IMR-90 (cell line): ENCODE results near the gene CDH13. TPM values are rescaled to one million over a fixed set of nuclear protein-coding genes. Genes with fewer than 3 reads are reported as not detected.

Source experiments
- ATAC-seq: fragments of 200-7000 bp; cut with Tn5 transposase; 2 replicates; pipeline ENCODE4 v1.9.1; 2020; ENCODE audit warnings: low read depth, mild to moderate bottlenecking, moderate library complexity
- BruUV-seq: library from RNA; stranded (reverse); fragments of 400-500 nt; replicated peaks from 2 replicates; lab custom pipeline; 2021; lab: Mats Ljungman, UMichigan
- CTCF ChIA-PET: fragments of 300-600 bp; formaldehyde crosslinking; extraction: SDS; loops from one replicate; lab custom pipeline; 2021; ENCODE audit warnings: antibody characterized with exemption; lab: Yijun Ruan, JAX
- POLR2A ChIA-PET: fragments of 300-600 bp; sonication (Branson Sonifier 250); formaldehyde crosslinking; loops from one replicate; lab custom pipeline; 2022; ENCODE audit warnings: antibody characterized with exemption; ENCODE audit not compliant: unreplicated experiment; lab: Charles Lee
- DNase-seq: peaks from one replicate; pipeline ENCODE4 v3.0.0; 2013
- H2AFZ ChIP-seq: replicated peaks from 2 replicates; pipeline ENCODE3; 2013; ENCODE audit warnings: low read length, mild to moderate bottlenecking; ENCODE audit not compliant: poor library complexity
- H2AK5ac ChIP-seq: 2 replicates; pipeline ENCODE4 v1.6.1; 2013; ENCODE audit warnings: low read depth, low read length, inconsistent platforms
- H2AK9ac ChIP-seq: replicated peaks from 2 replicates; pipeline ENCODE3; 2013; ENCODE audit warnings: mild to moderate bottlenecking, low read depth, low read length, moderate library complexity; ENCODE audit not compliant: poor library complexity
- H2BK120ac ChIP-seq: 2 replicates; pipeline ENCODE4 v1.6.1; 2013; ENCODE audit warnings: low read depth, low read length, inconsistent platforms
- H2BK15ac ChIP-seq: 3 replicates; pipeline ENCODE4 v1.6.1; 2013; ENCODE audit warnings: low read depth, low read length, inconsistent platforms
- H2BK20ac ChIP-seq: 2 replicates; pipeline ENCODE4 v1.6.1; 2013; ENCODE audit warnings: low read depth, mild to moderate bottlenecking, inconsistent platforms, low read length, moderate library complexity
- H2BK5ac ChIP-seq: 2 replicates; pipeline ENCODE4 v1.6.1; 2013; ENCODE audit warnings: mild to moderate bottlenecking, low read depth, low read length, inconsistent platforms; ENCODE audit not compliant: poor library complexity, severe bottlenecking
- H3K14ac ChIP-seq: replicated peaks from 2 replicates; pipeline ENCODE4 v1.6.1; 2013; ENCODE audit warnings: low read depth, low read length, inconsistent platforms
- H3K18ac ChIP-seq: 2 replicates; pipeline ENCODE4 v1.6.1; 2013; ENCODE audit warnings: low read depth, low read length, control low read depth
- H3K23ac ChIP-seq: 2 replicates; pipeline ENCODE4 v1.6.1; 2013; ENCODE audit warnings: low read depth, low read length, inconsistent platforms
- H3K27ac ChIP-seq: 2 replicates; pipeline ENCODE4 v1.5.1; 2013; ENCODE audit warnings: mild to moderate bottlenecking, control low read depth, low read length; ENCODE audit not compliant: insufficient read depth
- H3K27me3 ChIP-seq: 2 replicates; pipeline ENCODE4 v1.6.1; 2013; ENCODE audit warnings: low read length; ENCODE audit not compliant: control insufficient read depth, insufficient read depth
- H3K36me3 ChIP-seq: 2 replicates; pipeline ENCODE4 v1.6.1; 2013; ENCODE audit warnings: low read length, mixed read lengths; ENCODE audit not compliant: control insufficient read depth, insufficient read depth
- H3K4ac ChIP-seq: 2 replicates; pipeline ENCODE4 v1.6.1; 2013; ENCODE audit warnings: low read depth, low read length, inconsistent platforms
- H3K4me1 ChIP-seq: 2 replicates; pipeline ENCODE4 v1.6.1; 2013; ENCODE audit warnings: low read length, mixed read lengths; ENCODE audit not compliant: control insufficient read depth, insufficient read depth
- H3K4me2 ChIP-seq: 2 replicates; pipeline ENCODE4 v1.6.1; 2013; ENCODE audit warnings: low read depth, mild to moderate bottlenecking, control low read depth, low read length, moderate library complexity
- H3K4me3 ChIP-seq: 2 replicates; pipeline ENCODE4 v1.5.1; 2013; ENCODE audit warnings: low read depth, mild to moderate bottlenecking, control low read depth, low read length, moderate library complexity; ENCODE audit not compliant: insufficient read depth
- H3K56ac ChIP-seq: 2 replicates; pipeline ENCODE4 v1.6.1; 2013; ENCODE audit warnings: low read length, inconsistent platforms; ENCODE audit not compliant: insufficient read depth; ENCODE audit errors: extremely low read depth
- H3K79me1 ChIP-seq, 2 experiments: 2 replicates each; pipeline ENCODE4 v1.6.1; 2013; ENCODE audit warnings: low read length in 2 of 2, inconsistent platforms in 1 of 2, low read depth in 1 of 2
- H3K9ac ChIP-seq: 2 replicates; pipeline ENCODE4 v1.6.1; 2013; ENCODE audit warnings: low read depth, low read length, control low read depth
- H3K9me1 ChIP-seq: 2 replicates; pipeline ENCODE4 v1.6.1; 2013; ENCODE audit warnings: low read length, inconsistent platforms; ENCODE audit not compliant: insufficient read depth
- H3K9me3 ChIP-seq: 2 replicates; pipeline ENCODE4 v1.6.1; 2013; ENCODE audit warnings: low read length; ENCODE audit not compliant: control insufficient read depth, insufficient read depth
- H4K20me1 ChIP-seq: 2 replicates; pipeline ENCODE4 v1.6.1; 2013; ENCODE audit warnings: low read length, inconsistent platforms; ENCODE audit not compliant: insufficient read depth
- H4K5ac ChIP-seq: 2 replicates; pipeline ENCODE4 v1.6.1; 2013; ENCODE audit warnings: mild to moderate bottlenecking, low read depth, low read length, control low read depth
- H4K8ac ChIP-seq, 2 experiments: 2 replicates each; pipeline ENCODE4 v1.6.1; 2013; ENCODE audit warnings: low read depth in 2 of 2, low read length in 2 of 2, control low read depth in 1 of 2, inconsistent platforms in 1 of 2
- H4K91ac ChIP-seq: 2 replicates; pipeline ENCODE4 v1.6.1; 2013; ENCODE audit warnings: low read depth, low read length, inconsistent platforms; ENCODE audit not compliant: insufficient read depth
- CEBPB ChIP-seq: IDR thresholded peaks from 2 replicates; pipeline ENCODE4 v1.6.1; 2012; ENCODE audit warnings: low read depth, low read length, improper control_type of control experiment
- CHD1 ChIP-seq: IDR thresholded peaks from 2 replicates; pipeline ENCODE4 v1.6.1; 2012; ENCODE audit warnings: low read depth, low read length, improper control_type of control experiment
- CTCF ChIP-seq: conservative IDR thresholded peaks from 2 replicates; pipeline ENCODE4 v1.5.1; 2012; ENCODE audit warnings: mild to moderate bottlenecking, low read depth, low read length, improper control_type of control experiment
- ELK1 ChIP-seq: fragments of 150-350 bp; IDR thresholded peaks from 2 replicates; pipeline ENCODE4 v1.6.1; 2016; ENCODE audit warnings: low read depth, mild to moderate bottlenecking, low read length, moderate library complexity, borderline replicate concordance
- FOS ChIP-seq: fragments of 150-350 bp; IDR thresholded peaks from 2 replicates; pipeline ENCODE4 v1.6.1; 2016; ENCODE audit warnings: low read depth, low read length
- MAFK ChIP-seq: IDR thresholded peaks from 2 replicates; pipeline ENCODE4 v1.6.1; 2012; ENCODE audit warnings: low read depth, low read length, improper control_type of control experiment
- MAZ ChIP-seq: IDR thresholded peaks from 2 replicates; pipeline ENCODE4 v1.6.1; 2012; ENCODE audit warnings: low read depth, mild to moderate bottlenecking, low read length, improper control_type of control experiment, moderate library complexity, borderline replicate concordance
- MXI1 ChIP-seq: IDR thresholded peaks from 2 replicates; pipeline ENCODE4 v1.6.1; 2012; ENCODE audit warnings: low read depth, mild to moderate bottlenecking, low read length, moderate library complexity, borderline replicate concordance
- POLR2A ChIP-seq: IDR thresholded peaks from 2 replicates; pipeline ENCODE4 v1.6.1; 2012; ENCODE audit warnings: mild to moderate bottlenecking, low read depth, low read length
- RAD21 ChIP-seq: IDR thresholded peaks from 2 replicates; pipeline ENCODE4 v1.6.1; 2012; ENCODE audit warnings: low read length, improper control_type of control experiment
- RCOR1 ChIP-seq: IDR thresholded peaks from 2 replicates; pipeline ENCODE4 v1.6.1; 2012; ENCODE audit warnings: mild to moderate bottlenecking, low read length, improper control_type of control experiment; ENCODE audit not compliant: insufficient replicate concordance
- RFX5 ChIP-seq: IDR thresholded peaks from 2 replicates; pipeline ENCODE4 v1.8.0; 2012; ENCODE audit warnings: low read depth, mild to moderate bottlenecking, low read length, moderate library complexity
- SMC3 ChIP-seq: fragments of 150-350 bp; IDR thresholded peaks from 2 replicates; pipeline ENCODE4 v1.6.1; 2016; ENCODE audit warnings: low read depth, mild to moderate bottlenecking, antibody characterized with exemption, low read length, moderate library complexity
- WGBS, 2 experiments: methylation state at CpG; one replicate each; pipeline versions ENCODE4 v1.1.5 to v1.1.7; 2013; ENCODE audit warnings: missing lambda C conversion rate in 2 of 2; ENCODE audit not compliant: insufficient read length in 1 of 2; ENCODE audit errors: extremely low coverage in 2 of 2; 5-methylcytosine and 5-hydroxymethylcytosine counted together
- dilution Hi-C: fragments of 300-500 bp; cut with HindIII; formaldehyde crosslinking; loops from one replicate; pipeline ENCODE4 v1.14.3; 2018; ENCODE audit warnings: low sequenced_read_pairs; ENCODE audit not compliant: unreplicated experiment
- in situ Hi-C: fragments of 300-500 bp; cut with MboI; formaldehyde crosslinking; loops from 3 replicates; pipeline ENCODE4 v1.14.3; 2019; ENCODE audit warnings: low sequenced_read_pairs, inconsistent platforms, mixed read lengths
- intact Hi-C: fragments of 100-400 bp; cut with micrococcal nuclease; formaldehyde crosslinking; loops from 2 replicates; pipeline ENCODE4 v1.10.0; 2022
- polyA plus RNA-seq, 3 experiments: library from polyadenylated mRNA; depleted of rRNA; stranded (reverse); fragments of >200 nt; gene quantifications; 2 replicates each; pipeline ENCODE4 v1.2.3, GENCODE V29; 2012; ENCODE audit warnings: low replicate concordance in 1 of 3
- total RNA-seq: library from RNA; depleted of rRNA; stranded (reverse); fragments of >200 nt; gene quantifications from 2 replicates; pipeline ENCODE4 v1.2.3, GENCODE V29; 2012

The CDH13 gene
- total and polyA plus RNA-seq, 2 of the 4 experiments (the other 2 are of a cell fraction) = 61.6 to 74.7 TPM

GRCh38 chr16:83356986-83357385 lies 730.2 kb downstream of the CDH13 start:
- Histone ChIP-seq H3K36me3 (no peaks in the 10 kb centered on the region), H2BK5ac (no peak overlapping the region), H2BK20ac (no peak overlapping the region), H3K9me1 (no peaks in the 10 kb centered on the region), H3K9me3 (no peaks in the 10 kb centered on the region), H3K9ac (no peak overlapping the region), H4K91ac (no peak overlapping the region), H3K4me1 (no peaks in the 10 kb centered on the region), H3K56ac (no peak overlapping the region), H3K4ac (no peak overlapping the region), H3K23ac (no peak overlapping the region), H3K4me3 (no peak overlapping the region), H2AFZ (no peak overlapping the region), H3K79me1 (no peaks in the 10 kb centered on the region), H3K27ac (no peak overlapping the region), H4K8ac (no peak overlapping the region), H2BK15ac (no peak overlapping the region), H3K18ac (no peak overlapping the region), H4K20me1 (no peaks in the 10 kb centered on the region), H2AK5ac (no peak overlapping the region), H4K5ac (no peak overlapping the region), H3K27me3 (no peaks in the 10 kb centered on the region), H3K14ac (no peak overlapping the region), H2AK9ac (no peak overlapping the region), H2BK120ac (no peak overlapping the region), H3K4me2 (no peak overlapping the region)
- dilution Hi-C loops (no loop called here), in situ Hi-C loops (no loop called here), intact Hi-C loops (loop anchor here (2.0 to 10.0 kb wide), 3 partner anchors 222 to 1094 kb away; partner anchors contain the start of gene CDH13)
- TF ChIP-seq MAFK (no peak), MAZ (no peak), RCOR1 (no peak), ELK1 (no peak), FOS (no peak), CTCF (no peak), RAD21 (no peak), RFX5 (no peak), MXI1 (no peak), CHD1 (no peak), SMC3 (no peak), CEBPB (no peak), POLR2A (no peak)
- POLR2A ChIA-PET = no interaction called here
- ATAC-seq = no peak
- no CpG with 5 or more reads among the region's 4 CpGs for WGBS, 2 experiments
- CTCF ChIA-PET = interaction anchor here (1.5 to 1.8 kb wide), 2 partner anchors 12 to 21 kb away, joined by 4 to 5 read pairs; no protein-coding TSS in a partner anchor
- BruUV-seq = no TSS peak
- DNase-seq = no peak
